Measurements from ENCODE around the gene ADCY2.

The ADCY2 gene

GRCh38 chr5:7801891-7802614, 406.1 kb downstream of the ADCY2 start:
- no peak for DNase-seq

DNA sequence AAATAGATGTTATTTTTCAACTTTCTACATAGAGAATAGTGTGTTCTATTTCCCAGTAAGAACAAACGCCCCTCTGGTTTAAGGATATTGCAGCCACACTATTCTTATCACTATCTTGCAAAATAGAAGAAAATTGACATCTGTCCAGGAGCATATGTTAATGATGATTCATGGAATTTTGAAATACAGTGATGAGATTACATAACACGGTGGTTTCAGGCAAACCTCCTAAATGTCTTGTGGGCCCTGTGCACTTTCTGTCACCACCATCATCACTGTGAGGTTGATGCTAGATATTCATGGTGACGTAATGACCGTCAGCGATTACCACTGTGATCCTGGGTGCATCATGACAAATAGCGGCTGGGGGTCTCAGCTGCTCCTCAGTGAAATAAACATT, 406.9 kb downstream of the ADCY2 start:
- no peak for DNase-seq

GRCh38 chr5:7803937-7804336, 408.0 kb downstream of the ADCY2 start:
- DNase-seq = no peak

DNA sequence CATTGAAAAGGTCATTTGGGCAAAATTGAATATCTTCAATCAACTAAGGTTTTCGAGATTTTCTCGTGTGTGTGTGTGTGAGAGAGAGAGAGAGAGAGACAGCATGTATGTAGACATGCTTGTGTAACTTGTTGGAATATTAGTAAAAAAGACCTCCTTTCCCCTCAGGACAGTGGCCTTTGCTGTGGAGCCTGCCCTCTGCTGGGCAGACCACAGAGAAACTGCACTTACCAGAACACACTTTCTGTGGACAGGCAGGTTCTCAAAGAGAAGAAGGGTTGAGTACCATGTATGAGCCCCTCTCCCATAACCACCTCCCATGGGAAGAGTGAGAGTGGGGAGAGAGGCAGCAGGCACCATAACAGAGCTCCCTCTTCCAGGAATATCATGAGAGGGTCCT, 409.4 kb downstream of the ADCY2 start:
- no peak for DNase-seq

GRCh38 chr5:7808998-7809397, 413.1 kb downstream of the ADCY2 start:
- no peak for DNase-seq

GRCh38 chr5:7811715-7812114, 415.8 kb downstream of the ADCY2 start:
- no peak for DNase-seq

DNA sequence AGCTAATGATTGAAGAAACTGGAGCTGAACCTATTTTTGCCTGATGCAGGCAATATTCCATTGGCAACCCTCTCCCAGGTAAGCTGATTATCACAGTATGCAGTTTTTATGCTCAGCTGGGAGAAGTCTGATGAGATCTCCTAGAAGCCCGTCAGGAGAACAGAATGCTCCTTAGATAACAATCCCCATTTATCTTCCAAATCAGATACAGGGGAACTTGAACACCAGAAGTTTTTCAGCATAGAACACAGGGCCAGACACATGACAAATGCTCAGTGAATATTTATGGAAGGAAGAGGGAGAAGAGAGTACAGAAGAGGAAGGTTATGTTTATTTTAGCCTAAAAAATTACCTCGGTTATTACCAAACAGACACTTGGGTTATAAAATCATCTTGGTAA, 417.1 kb downstream of the ADCY2 start:
- no peak for DNase-seq

GRCh38 chr5:7813576-7813975, 417.6 kb downstream of the ADCY2 start:
- no peak for DNase-seq

DNA sequence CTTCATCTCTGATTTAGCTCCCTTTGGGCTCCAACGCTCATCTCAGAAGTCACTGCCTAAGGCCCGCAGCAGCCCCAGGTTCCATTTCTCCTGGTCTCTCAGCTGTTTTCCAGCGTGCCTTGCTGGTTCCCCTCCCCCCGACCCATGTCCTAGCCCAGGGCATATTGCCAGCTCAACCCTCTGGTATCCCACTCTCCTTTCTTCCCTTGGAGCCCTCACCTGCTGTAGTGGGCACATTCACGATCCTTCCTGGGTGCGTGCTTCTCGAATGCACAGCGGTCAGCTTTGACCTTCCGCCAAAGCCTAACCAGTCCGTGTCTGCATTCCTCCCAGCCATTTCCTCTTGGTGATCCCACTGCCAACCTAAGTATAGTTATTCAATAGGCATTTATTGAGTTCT, 418.9 kb downstream of the ADCY2 start:
- DNase-seq = no peak

DNA sequence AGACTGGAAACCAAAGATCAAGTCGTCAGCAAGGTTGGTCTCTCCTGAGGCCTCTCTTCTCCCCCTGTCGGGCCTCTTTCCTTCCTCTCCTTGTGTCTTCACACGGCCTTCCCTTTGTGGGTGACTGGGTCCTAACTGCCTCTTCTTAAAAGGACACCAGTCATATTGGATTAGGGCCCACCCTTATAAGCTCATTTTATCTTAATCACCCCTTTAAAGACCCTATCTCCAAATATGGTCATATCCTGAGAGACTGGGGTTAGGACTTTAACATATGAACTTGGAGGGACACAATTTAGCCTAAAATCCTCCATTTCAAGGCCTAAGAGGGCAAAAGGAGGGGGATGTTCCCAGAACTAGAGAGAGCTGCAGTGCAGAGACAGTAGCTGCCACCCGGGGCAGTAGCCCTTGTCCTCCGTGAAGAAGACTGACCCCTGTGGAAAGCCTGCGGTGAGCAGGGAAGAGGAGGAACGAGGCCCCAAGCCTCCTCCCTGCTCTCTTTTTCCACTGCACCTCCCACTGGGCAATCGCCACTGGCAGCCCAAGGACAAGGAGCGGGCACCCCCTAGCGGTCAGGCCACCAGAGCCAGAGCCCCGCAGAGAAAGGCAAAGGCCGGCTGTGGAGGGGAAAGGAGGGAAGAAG, 420.1 kb downstream of the ADCY2 start:
- DNase-seq = peak; percentile 63

DNA sequence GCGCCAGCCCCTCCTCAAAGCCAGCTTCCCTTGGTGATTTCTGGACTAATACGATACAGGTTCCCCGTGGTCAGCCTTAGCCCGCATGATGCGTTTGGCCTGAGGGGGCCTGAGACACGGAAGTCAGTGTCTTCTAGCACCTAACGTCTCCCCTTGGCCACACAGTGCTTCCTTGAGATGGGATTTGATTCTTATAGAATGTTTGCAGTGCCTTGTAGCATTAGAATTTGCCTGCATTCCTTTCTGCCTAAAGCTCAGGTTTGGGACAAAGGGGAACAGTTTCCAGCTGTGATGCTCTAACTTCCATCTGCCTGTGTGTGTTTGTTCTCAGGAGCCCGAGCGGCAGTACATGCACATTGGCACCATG, 420.6 kb downstream of the ADCY2 start:
- DNase-seq = no peak

- DNase-seq = no peak
These were observed 426.5 kb downstream of the ADCY2 start for GRCh38 chr5:7822449-7822848.

DNA sequence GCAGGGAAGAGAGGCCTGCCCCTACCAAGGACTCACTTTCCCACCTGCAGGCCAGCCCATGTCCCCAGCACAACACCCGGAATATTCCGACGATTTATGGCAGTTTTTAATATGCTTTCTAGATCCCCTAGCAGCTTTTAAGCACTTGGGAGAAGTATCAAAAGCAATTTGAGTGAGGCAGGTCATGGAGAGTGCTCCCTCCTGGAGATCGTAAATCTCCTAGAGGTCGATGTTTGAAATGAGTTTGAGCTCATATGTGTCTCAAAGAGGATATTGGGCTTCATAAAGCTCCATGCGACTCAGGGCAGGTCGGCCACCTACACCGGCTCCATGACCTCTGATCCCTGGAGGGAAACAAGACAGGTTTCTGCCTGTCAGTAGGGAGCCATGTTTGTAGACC, 427.7 kb downstream of the ADCY2 start:
- no peak for DNase-seq

DNA sequence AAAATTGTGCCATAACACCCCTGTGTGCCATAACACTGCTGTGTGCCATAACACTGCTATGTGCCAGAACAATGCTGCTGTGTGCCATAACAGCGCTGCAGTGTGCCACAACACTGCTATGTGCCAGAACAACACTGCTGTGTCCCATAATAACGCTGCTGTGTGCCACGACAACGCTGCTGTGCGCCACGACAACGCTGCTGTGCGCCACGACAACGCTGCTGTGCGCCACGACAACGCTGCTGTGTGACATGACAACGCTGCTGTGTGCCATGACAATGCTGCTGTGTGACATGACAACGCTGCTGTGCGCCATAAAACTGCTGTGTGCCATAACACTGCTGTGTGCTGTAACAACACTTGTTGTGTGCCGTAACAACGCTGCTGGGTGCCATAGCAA, 429.1 kb downstream of the ADCY2 start:
- DNase-seq = no peak

DNA sequence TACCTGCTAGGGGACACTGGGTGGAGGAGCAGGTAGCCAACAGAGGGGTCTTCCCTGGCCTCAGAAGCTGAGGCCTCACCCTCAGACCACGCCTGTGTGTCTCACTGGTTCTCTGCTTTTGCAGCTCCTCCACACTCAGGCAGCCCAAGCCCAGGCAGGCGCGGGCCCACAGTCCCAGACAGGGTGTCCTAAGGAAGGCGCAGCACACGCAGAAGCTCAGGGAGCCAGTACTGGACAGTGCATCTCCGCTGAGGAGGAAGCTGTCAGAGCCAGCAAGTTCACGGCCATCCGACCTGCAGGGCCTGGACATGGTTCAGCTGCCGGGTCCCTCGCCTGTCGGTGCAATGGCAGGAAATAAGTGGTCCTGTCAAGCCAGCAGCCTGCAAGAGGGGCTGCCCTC, 429.7 kb downstream of the ADCY2 start:
- DNase-seq = no peak

GRCh38 chr5:7827610-7828009, 431.7 kb downstream of the ADCY2 start:
- no peak for DNase-seq

DNA sequence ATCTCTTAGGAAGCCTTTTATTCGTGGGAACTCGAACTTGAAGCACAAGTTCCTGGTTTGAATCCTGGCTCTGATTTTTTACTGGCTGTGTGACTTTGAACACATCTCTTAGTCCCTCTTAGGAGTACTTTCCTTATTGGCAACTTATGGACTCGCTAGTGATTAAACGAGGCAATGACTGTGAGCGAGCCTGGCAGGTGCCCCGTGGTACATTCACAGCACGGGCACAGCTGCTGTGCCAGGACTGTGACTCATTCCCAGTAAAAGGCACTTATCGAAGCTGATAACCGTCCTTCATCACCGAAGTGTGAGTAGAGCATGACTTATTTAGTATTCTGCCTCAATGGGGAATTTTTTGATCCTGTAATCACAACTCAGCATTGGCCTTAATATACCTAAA, 432.3 kb downstream of the ADCY2 start:
- no peak for DNase-seq

DNA sequence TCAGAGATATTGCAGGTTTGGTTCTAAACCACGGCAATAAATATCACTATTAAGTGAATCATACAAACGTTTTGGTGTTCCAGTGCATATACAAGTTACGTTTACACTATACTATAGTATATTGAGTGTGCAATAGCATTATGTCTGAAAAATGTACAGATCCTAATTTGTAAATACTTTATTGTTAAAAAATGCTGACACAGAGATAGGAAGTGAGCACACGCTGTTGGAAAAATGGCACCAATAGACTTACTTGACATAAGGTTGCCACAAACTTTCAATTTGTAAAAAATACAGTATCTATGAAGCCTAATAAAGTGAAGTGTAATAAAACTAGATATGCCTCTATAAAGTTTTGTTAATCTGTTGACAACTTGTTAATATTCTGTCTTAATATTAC, 439.0 kb downstream of the ADCY2 start:
- no peak for DNase-seq

- DNase-seq = no peak
These were observed 441.5 kb downstream of the ADCY2 start for GRCh38 chr5:7837403-7837802.

GRCh38 chr5:7842531-7842930, 446.6 kb downstream of the ADCY2 start:
- DNase-seq = no peak

- no peak for DNase-seq
These were observed 449.0 kb downstream of the ADCY2 start for GRCh38 chr5:7844901-7845300.

- no peak for DNase-seq
These were observed 449.6 kb downstream of the ADCY2 start for GRCh38 chr5:7845557-7845956.

GRCh38 chr5:7846327-7846726, 450.4 kb downstream of the ADCY2 start:
- DNase-seq = no peak

DNA sequence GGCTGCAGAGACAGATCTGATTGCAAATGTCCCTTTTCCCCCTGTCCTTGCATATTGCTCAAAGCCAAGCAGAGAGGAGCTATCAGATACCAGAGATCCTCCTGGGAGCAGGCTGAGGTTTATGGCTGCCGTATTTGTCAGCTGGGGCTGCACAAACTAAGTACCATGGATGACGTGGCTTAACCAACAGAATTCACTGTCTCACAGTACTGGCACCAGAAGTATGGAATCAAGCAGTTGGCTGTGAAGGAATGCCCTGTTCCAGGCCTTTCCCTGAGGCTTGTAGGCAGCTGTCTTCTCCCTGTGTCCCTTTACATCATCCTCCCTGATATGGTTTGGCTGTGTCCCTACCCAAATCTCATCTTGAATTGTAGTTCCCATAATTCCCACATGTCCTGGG, 452.4 kb downstream of the ADCY2 start:
- DNase-seq = no peak
